MM.1S (cell line): ENCODE data around the gene MFSD6.
"Not testable (repeated sequence)": the region's sequence is repeated elsewhere in the genome, so short reads cannot be mapped to it uniquely, and the experiment has no call there.

ENCODE experiments used
- EZH2 ChIP-seq: fragments of 300-600 bp; sonication (generic); optimal IDR thresholded peaks from 2 replicates; pipeline ENCODE3; 2017; ENCODE audit warnings: low read depth, mild to moderate bottlenecking, antibody characterized with exemption, low read length, mixed read lengths
- EZH2phosphoT487 ChIP-seq: fragments of 300-600 bp; sonication (generic); IDR thresholded peaks from 2 replicates; pipeline ENCODE4 v1.6.1; 2018; ENCODE audit warnings: antibody characterized with exemption, low read length
- TF ChIP-seq, protein P1 (sequence below): fragments of 300-600 bp; sonication (generic); IDR thresholded peaks from 2 replicates; pipeline ENCODE4 v1.5.1; 2016; ENCODE audit warnings: antibody characterized with exemption, low read length, mixed read lengths

DNA sequence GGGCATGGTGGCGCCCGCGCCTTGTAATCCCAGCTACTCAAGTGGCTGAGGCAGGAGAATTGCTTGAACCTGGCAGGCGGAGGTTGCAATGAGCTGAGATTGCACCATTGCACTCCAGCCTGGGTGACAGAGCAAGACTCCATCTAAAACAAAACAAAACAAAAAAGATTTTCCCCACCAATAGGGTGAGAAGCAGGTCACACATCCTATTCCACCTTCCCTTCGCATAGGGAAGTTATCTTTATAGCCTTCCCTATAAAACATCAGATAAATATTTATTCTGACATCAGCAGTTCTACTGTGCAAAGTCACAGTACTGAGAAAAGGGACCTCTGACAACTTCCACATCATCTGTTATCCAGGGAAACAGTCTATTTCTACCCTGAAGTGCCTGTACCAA lies 101.7 kb downstream of the MFSD6 start:
- TF ChIP-seq, protein P1, sequence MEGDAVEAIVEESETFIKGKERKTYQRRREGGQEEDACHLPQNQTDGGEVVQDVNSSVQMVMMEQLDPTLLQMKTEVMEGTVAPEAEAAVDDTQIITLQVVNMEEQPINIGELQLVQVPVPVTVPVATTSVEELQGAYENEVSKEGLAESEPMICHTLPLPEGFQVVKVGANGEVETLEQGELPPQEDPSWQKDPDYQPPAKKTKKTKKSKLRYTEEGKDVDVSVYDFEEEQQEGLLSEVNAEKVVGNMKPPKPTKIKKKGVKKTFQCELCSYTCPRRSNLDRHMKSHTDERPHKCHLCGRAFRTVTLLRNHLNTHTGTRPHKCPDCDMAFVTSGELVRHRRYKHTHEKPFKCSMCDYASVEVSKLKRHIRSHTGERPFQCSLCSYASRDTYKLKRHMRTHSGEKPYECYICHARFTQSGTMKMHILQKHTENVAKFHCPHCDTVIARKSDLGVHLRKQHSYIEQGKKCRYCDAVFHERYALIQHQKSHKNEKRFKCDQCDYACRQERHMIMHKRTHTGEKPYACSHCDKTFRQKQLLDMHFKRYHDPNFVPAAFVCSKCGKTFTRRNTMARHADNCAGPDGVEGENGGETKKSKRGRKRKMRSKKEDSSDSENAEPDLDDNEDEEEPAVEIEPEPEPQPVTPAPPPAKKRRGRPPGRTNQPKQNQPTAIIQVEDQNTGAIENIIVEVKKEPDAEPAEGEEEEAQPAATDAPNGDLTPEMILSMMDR, result not testable (repeated sequence)
- TF ChIP-seq EZH2, EZH2phosphoT487: not testable (repeated sequence)
